Muscle layer of colon (tissue), 2 donors: ENCODE measurements around the gene TAGLN2.
"Not testable (repeated sequence)": the region's sequence is repeated elsewhere in the genome, so short reads cannot be mapped to it uniquely, and the experiment has no call there.

Experiments
- H3K27ac ChIP-seq: one replicate; pipeline ENCODE4 v1.7.0; 2013; ENCODE audit warnings: low read depth, mild to moderate bottlenecking, low read length, moderate library complexity
- H3K27me3 ChIP-seq, 2 donors: one replicate each; pipeline ENCODE4 v1.7.0; 2013; ENCODE audit warnings: low read length in 2 of 2, mild to moderate bottlenecking in 2 of 2; ENCODE audit not compliant: insufficient read depth in 2 of 2, control insufficient read depth in 1 of 2
- H3K36me3 ChIP-seq: one replicate; pipeline ENCODE4 v1.7.0; 2013; ENCODE audit warnings: mild to moderate bottlenecking, low read length; ENCODE audit not compliant: insufficient read depth
- H3K4me1 ChIP-seq: one replicate; pipeline ENCODE4 v1.7.0; 2013; ENCODE audit warnings: mild to moderate bottlenecking, low read length; ENCODE audit not compliant: insufficient read depth
- H3K4me3 ChIP-seq, 2 donors: one replicate each; pipeline ENCODE4 v1.7.0; 2013; ENCODE audit warnings: low read length in 2 of 2, low read depth in 1 of 2, mild to moderate bottlenecking in 1 of 2, moderate library complexity in 1 of 2
- H3K9ac ChIP-seq: one replicate; pipeline ENCODE4 v1.7.0; 2013; ENCODE audit warnings: low read length
- H3K9me3 ChIP-seq: one replicate; pipeline ENCODE4 v1.7.0; 2013; ENCODE audit warnings: mild to moderate bottlenecking, low read length
- donor health status: abdominal sarcoma.
- donor health status: Adenocarcinoma of cecum.

The TAGLN2 gene

DNA sequence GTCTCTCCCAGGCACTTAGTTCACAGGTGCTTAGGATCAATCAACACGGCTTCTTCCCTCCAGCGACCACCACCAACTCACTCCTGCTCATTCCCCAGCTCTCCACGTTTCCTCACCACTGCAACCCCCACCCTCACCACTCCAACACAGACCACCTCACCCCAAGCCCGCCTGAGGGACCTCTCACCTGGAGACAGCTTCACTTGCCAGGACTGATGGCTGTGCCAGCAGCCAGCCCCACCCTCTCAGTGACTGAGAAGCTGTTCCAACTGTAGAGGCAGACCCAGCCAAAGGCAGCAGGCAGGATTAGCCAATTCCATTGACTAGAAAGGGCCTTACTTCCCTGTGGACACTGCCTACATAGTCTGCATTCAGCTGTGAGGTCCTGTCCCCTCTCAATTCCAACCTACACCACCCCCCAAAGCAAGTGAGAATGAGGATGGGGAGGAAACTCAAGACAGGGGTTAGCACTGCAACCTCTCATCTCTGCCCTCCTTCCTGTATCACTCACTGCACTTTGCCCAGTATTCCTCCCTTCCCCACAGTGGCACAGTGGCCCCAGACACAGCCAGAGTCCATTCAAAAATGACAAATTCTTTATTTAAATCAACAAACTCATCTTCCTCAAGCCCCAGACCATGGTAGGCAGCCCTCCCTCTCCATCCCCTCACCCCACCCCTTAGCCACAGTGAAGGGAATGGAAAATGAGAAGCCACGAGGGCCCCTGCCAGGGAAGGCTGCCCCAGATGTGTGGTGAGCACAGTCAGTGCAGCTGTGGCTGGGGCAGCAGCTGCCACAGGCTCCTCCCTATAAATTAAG is 7.6 kb downstream of the TAGLN2 start:
- H3K4me3 ChIP-seq: no peak overlapping the region
- peaks cover 32% of the 10 kb centered on the region for H3K36me3 ChIP-seq
- no peaks in the 10 kb centered on the region for H3K27me3 ChIP-seq
- no peaks in the 10 kb centered on the region for H3K9me3 ChIP-seq
- H3K9ac ChIP-seq: no peak overlapping the region
- H3K27ac ChIP-seq: no peak overlapping the region
- peaks cover 11% of the 10 kb centered on the region for H3K4me1 ChIP-seq

GRCh38 chr1:159916242-159917051 is 8.9 kb downstream of the TAGLN2 start:
- H3K9ac ChIP-seq: no peak overlapping the region
- H3K4me1 ChIP-seq: peaks cover 7% of the 10 kb centered on the region

DNA sequence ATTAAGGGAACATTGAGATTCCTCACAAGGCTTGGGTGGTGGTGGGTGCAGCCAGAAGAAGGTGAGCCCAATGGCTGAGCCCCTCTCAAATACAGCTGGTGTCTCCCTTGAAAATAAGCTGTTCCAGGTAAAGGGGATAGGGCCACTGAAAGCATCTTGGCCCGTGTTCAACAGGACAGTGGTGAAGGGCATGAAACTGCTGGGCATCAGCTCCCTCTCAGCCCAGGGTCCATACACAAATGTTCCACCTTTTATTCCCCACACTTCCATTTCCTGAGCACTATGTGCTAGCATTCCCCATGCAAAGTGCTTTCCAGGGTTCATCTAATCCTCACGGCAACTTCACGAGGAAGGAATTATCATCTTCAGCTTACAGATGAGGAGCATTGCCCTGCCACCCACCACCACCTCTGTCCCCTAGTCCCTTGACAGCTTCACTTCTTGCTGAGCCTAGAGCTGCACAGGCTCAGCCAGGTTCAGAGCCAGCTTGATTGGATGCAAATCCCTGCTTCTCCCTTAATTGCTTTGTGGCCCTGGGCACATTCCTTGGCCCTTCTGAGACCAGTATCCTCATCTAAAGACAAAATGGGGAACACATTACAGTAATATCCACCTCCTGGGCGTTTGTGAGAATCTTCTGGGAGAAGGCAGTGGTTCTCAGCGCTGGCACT is 9.6 kb downstream of the TAGLN2 start:
- Histone ChIP-seq H3K9ac (no peak overlapping the region), H3K9me3 (no peaks in the 10 kb centered on the region), H3K36me3 (peaks cover 31% of the 10 kb centered on the region), H3K27ac (no peak overlapping the region), H3K4me3 (no peak overlapping the region), H3K4me1 (peaks cover 8% of the 10 kb centered on the region), H3K27me3 (no peaks in the 10 kb centered on the region)

More at GRCh38 chr1:159916242-159917051, 8.9 kb downstream of the TAGLN2 start:
- H3K27me3 ChIP-seq: no peaks in the 10 kb centered on the region
- H3K4me3 ChIP-seq: no peak overlapping the region
- H3K9me3 ChIP-seq: no peaks in the 10 kb centered on the region
- no peak overlapping the region for H3K27ac ChIP-seq
- H3K36me3 ChIP-seq: peaks cover 32% of the 10 kb centered on the region

- peaks cover 12% of the 10 kb centered on the region for H3K4me1 ChIP-seq
Observed at GRCh38 chr1:159914252-159915018, 10.9 kb downstream of the TAGLN2 start.

GRCh38 chr1:159913451-159914192 is 11.7 kb downstream of the TAGLN2 start:
- H3K27me3 ChIP-seq: no peaks in the 10 kb centered on the region
- no peak overlapping the region for H3K4me3 ChIP-seq
- H3K9me3 ChIP-seq: no peaks in the 10 kb centered on the region
- H3K9ac ChIP-seq: no peak overlapping the region
- H3K27ac ChIP-seq: no peak overlapping the region
- peaks cover 12% of the 10 kb centered on the region for H3K4me1 ChIP-seq
- H3K36me3 ChIP-seq: peaks cover 11% of the 10 kb centered on the region

More at GRCh38 chr1:159914252-159915018, 10.9 kb downstream of the TAGLN2 start:
- Histone ChIP-seq H3K27ac (no peak overlapping the region), H3K27me3 (no peaks in the 10 kb centered on the region), H3K36me3 (peaks cover 19% of the 10 kb centered on the region), H3K9ac (no peak overlapping the region), H3K4me3 (no peak overlapping the region), H3K9me3 (no peaks in the 10 kb centered on the region)

DNA sequence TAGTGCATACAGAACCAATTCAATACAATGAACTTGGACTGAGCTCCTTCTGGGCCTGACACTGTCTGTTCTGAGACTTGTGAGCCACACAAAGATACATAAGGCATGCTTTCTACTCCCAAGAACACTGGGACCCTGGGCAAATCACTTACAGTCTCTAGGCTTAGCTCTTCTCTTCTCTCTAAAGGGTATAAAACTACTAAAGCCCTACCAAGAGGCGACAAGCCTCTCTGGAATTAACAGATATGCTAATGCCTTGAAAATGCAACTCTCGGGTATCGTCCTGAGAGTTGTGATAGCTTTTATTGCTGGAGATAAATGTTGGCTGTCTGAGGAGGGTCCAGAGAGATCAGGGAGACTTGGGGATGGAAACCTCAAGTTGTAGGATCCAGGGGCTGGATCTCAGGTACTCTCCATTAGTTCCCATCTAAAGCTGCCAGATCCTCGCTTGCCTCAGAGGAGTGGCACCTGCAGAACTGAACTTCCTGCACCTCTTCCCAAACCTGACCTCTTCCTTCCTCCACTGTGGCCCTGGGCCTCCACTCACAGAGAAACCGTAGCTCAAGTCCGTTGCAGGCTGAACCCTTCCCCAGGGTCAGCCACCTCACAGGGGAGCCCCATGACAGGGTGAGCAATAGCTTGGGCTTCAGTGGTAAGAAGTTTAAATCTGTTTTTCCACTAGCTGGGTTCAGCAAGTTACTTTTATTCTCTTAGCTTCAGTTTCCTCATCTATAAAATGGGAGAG is 13.8 kb downstream of the TAGLN2 start:
- Histone ChIP-seq H3K4me3 (no peak overlapping the region), H3K4me1 (peaks cover 9% of the 10 kb centered on the region), H3K27me3 (no peaks in the 10 kb centered on the region), H3K27ac (no peak overlapping the region), H3K36me3 (no peaks in the 10 kb centered on the region), H3K9ac (no peak overlapping the region), H3K9me3 (no peaks in the 10 kb centered on the region)

DNA sequence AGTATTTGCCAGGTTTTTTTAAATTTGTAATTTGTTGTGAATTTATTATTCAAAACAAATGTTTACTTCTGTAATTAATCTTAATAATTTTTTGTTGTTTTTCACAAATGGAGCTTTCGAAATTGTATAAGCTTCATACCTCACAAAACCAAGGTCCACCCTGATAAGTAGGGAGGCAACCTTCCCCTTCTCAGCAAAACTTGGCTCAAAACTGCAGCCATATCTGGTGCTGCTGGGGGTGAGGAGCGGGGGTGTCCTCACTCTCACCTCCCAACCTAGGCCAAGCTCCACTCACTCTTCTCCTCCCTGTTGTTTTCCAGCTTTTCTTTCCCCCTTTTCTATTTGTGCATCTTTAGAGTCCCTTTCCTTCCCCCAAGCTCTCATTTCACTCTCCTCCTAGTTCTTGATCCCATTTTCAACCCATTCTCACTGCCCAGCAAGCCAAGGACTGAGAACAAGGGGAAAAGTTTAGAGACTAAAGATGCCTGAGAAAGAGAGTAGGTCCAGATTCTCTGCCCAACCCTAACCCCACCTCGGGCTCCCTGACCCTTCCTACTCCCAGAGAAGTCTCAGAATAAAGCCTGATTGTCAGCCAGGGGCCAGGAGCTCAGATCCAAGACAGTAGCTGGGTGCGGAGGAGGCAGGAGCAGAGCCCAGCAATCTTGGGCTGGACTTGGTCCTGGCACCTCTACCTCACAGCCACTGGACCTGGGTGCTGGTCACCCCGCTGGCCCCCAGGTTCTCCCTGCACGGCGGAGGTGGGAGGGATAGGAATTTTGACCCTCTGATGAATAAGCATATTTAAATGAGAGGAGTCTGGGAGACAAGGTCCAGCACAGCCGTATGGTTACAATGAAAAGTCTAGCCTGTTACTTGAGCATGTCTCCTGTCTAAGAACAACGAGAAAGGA is 17.0 kb downstream of the TAGLN2 start:
- Histone ChIP-seq H3K4me3 (no peak overlapping the region), H3K27me3 (no peaks in the 10 kb centered on the region), H3K4me1 (peaks cover 4% of the 10 kb centered on the region), H3K36me3 (no peaks in the 10 kb centered on the region), H3K27ac (no peak overlapping the region), H3K9ac (no peak overlapping the region), H3K9me3 (no peaks in the 10 kb centered on the region)

DNA sequence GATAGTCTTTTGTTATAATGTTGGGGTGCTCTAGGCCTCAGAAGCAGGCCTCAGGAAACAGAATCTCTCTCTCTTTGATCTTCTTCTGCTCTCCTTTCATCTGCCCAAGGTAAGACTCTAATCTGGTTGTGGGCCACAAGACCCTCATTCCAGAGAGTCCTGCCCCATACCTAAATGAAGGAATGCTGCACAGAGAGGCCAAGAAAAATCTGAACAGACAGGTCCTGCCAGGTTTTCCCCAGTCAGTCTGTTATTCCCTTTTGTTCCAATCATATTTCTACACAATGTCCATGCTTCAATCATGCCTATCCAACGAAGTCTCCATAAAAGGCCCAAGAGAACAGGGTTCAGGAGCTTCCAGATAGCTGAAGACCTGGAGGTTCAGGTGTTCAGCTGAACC is 18.3 kb downstream of the TAGLN2 start:
- Histone ChIP-seq H3K27me3 (no peaks in the 10 kb centered on the region), H3K9me3 (no peaks in the 10 kb centered on the region), H3K4me1 (peaks cover 4% of the 10 kb centered on the region), H3K36me3 (no peaks in the 10 kb centered on the region), H3K27ac (no peak overlapping the region), H3K4me3 (no peak overlapping the region), H3K9ac (no peak overlapping the region)

DNA sequence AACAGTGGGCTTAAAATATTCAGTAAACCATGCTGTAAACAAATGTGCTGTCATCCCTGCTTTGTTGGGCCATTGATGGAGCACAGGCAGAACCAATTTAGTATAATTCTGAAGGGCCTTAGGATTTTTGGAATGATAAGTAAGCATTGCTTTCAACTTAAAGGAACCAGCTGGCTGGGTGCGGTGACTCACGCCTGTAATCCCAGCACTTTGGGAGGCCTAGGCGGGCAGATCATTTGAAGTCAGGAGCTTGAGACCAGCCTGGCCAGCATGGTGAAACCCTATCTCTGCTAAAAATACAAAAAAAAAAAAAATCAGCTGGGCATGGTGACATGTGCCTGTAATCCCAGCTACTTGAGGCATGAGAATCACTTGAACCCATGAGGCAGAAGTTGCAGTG is 21.3 kb downstream of the TAGLN2 start:
- H3K9ac ChIP-seq, H3K27me3 ChIP-seq, H3K4me3 ChIP-seq, H3K27ac ChIP-seq, H3K9me3 ChIP-seq, H3K36me3 ChIP-seq, H3K4me1 ChIP-seq: not testable (repeated sequence)
